A549 (cell line): ENCODE measurements around the gene RNF227.

Experiments used
- CTCF ChIP-seq: fragments of >200 bp; sonication (Bioruptor Twin); formaldehyde crosslinking; IDR thresholded peaks from 3 replicates; pipeline ENCODE4 v1.5.1; 2016
- FOSL2 ChIP-seq, 2 experiments: fragments of 450-650 bp in 1 of 2; fragments of >200 bp in 1 of 2; sonication (Bioruptor Twin) in 1 of 2; formaldehyde crosslinking; IDR thresholded peaks; 2 replicates each; pipeline versions ENCODE4 v1.5.0 to v1.6.1; 2016 to 2020; ENCODE audit warnings: mild to moderate bottlenecking in 1 of 2, moderate library complexity in 1 of 2

GRCh38 chr17:7910281-7910680 is 5.8 kb downstream of the RNF227 start:
- no peak for TF ChIP-seq FOSL2 (IDR thresholded peaks at IDR 0.05)
- no peak for TF ChIP-seq FOSL2 (CRISPR knock-in tag; IDR thresholded peaks at IDR 0.05)
- TF ChIP-seq CTCF = no peak
